Measurements from ENCODE around the gene HECW1.

HECW1 gene

GRCh38 chr7:43516581-43517342, 404.3 kb downstream of the HECW1 start:
- DNase-seq = no peak

GRCh38 chr7:43517464-43517863, 405.0 kb downstream of the HECW1 start:
- no peak for DNase-seq

GRCh38 chr7:43520201-43520600, 407.8 kb downstream of the HECW1 start:
- DNase-seq = no peak

DNA sequence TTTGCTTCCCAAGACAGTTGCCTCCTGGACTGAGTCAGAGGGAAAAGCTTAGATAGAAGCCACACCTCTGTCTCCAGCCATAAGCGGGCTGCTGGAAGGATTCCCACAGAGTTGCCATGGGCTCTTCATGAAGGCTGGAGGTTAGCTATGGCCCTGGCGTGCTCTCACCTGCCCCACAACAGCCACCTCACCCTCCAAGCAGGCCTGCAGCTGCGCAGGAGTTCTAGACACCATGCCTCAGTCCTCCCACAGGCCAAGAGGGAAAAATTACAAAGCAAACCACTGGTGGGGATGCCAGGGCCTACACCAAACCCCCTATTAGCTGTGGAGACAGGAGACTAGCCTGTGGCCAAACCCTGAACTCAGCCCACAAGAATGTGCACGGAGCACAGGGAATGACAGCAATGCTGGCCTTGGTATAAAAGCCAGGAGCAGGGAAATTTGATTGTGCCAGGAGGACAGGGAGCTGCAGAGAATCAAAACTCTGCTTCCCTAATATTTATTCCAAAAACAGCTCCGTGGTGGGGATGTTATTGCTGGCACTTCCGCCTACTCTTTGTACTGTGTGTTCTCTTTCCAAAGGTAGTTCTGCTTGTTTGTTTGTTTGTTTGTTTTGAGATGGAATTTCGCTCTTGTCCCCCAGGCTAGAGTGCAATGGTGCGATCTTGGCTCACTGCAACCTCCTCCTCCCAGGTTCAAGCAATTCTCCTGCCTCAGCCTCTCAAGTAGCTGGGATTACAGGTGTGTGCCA, 410.1 kb downstream of the HECW1 start:
- no peak for DNase-seq

DNA sequence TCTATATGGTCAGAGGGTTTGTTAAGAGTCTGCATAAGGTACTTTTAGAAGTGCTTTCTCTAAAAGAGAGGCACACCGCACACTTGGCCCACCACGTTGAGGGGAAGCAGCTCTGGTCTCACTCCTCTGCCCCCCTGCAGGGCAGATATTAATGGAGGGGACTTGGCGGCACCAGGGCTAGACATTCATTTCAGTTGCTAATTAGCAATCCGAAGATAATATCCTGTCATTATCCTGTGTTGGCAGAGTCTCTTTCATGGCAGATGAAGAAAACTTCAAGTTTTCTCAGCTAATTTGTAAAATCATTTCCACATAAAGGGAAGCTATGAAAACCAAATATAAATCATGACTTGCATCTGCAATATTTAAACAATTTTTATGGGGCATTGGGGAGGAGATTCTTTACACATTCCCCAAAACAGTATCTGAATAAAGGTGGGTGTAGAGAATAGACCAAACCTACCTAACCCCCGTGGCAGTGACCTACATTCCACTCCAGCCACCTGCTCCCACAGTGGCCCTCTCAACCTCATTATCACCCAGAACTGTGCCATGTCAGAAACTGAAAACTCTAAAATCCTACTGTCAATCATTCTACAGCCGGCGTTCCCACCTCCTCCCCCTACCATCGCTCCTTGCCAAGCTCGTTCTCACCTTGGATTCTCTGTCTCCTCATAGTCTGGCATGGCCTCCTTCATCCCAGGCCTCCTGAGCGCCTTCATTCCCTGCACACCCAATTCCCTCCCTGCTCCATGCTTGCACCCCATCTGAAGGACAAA, 416.3 kb downstream of the HECW1 start:
- no peak for DNase-seq

DNA sequence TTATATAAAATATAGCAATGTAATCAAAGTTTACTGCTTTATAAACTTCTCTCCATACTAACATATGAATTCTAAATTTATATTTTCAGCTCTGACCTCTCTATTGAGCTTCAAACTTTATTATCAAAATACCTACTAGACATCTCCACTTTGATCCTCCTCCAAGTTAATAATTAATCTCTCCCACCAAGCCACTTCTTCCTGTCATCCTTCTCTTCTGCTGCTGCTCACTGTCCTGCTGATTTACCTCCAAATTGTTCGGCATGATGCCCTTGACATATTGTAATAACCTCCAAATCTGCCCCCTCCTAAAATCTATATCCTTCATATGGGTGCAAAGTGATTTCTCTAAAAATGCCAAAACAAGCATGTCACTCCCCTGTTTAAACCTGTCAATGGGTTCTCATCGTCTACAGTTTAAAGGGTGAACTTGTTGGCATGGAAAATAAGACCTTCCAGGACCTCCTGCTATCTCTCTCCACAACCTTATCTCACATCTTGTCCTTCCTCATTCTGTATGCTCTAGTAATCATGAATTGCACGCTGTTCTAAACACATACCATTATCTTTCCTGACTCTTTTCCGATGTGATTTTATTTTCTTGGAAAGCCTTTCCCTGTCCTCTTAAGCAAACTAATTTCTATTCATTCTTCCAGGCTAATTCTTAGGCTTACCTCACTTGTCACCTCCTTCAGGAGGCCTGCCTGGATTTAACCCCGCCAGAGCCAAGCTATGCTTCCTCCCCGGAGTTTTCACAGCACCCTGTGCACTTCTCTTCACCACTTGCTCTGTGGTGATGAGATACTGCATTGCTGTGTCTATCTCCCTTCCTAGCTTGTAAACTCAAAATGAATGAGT, 418.3 kb downstream of the HECW1 start:
- DNase-seq = no peak

DNA sequence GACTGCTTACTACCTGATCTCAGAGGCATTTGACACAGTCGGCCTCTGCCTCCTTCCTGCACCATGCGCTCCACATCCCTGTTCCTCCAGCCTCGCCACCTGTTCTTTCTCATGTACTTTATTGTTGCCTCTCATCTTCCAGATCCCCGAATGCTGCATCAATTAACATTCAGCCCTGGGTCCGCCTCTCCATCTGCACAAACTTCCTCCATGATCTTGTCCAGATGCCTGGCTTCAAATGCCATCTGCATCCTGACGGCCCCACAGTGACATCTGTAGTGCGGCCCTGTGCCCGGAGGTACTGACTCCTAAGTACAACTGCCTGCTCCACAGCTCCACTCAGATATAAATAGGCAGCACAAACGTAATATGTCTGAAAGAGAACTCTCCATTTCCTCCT, 419.3 kb downstream of the HECW1 start:
- no peak for DNase-seq

- no peak for DNase-seq
These were observed 421.5 kb downstream of the HECW1 start for GRCh38 chr7:43533801-43534479.

DNA sequence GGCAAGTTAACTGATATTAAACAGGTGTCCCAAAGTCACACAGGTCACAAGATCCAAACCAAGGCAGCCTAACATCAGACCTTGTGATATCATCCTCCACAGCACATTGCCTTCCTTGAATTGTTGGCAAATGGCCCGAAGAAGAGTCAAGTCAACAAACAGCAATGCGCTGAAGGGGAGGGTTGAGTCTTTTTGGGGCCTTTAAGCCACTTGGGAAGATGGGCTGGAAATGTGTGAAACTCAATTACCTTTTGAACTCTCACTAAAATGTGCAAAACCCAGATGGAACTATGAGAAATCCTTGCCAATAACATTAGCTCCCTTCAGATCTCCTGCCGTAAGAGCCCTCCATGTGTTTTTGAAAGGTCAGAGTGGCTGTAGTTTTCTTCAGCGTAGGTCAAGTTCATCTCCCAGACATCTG, 422.6 kb downstream of the HECW1 start:
- DNase-seq = no peak

DNA sequence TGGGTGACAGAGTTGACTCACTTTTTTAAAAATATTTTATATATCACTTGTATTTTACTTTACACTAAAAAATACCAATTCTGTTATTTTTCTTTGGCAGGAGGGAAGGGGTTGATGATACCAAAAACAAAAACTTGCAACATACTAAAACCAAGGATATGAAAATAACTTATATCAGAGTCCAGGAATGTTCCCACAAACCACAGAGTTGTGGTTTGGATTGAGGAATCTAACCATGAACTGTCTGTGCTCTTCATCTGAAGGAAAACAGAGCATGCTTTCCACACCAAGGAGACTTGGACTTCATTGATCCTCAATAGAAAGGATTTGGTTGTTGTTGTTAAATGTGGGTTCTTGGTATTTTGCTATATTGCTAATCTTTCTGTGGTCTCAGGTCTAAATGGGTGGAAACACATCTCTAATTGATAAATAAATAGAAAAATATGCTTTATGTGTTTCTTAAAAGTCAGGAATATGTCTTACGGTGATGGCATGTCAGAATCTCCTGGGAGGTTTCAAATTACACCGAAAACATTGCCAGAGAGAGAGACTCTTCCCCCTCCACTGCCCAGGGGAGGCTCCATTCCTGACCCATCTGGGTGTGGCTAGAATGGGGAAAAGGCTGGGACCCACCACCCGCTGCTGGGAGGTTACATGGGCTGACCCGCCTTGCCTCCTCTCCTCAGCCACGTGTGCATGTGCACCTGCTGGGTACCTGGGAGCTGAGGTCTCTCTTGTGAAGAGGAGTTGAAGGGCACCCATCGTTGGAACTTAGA, 423.6 kb downstream of the HECW1 start:
- DNase-seq = no peak

DNA sequence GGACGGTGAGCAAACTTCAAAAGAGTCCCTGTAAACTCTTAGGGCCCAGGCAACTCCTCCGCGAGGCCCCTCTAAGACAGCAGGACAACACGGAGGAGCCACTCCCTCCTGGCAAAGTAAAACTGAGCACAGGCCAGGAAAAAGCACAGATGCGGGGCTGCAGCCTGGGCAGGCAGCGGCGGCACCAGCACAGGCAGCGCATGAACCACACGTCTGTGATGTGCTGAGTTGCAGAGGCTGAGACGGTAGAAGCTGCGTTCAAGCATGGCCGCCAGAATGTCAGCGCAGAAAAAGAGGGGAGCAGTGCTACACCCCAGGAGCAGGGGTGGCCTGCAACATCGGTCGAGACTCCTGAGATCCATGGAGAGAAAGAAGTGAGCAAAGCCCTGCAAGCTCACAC, 424.3 kb downstream of the HECW1 start:
- DNase-seq = no peak

DNA sequence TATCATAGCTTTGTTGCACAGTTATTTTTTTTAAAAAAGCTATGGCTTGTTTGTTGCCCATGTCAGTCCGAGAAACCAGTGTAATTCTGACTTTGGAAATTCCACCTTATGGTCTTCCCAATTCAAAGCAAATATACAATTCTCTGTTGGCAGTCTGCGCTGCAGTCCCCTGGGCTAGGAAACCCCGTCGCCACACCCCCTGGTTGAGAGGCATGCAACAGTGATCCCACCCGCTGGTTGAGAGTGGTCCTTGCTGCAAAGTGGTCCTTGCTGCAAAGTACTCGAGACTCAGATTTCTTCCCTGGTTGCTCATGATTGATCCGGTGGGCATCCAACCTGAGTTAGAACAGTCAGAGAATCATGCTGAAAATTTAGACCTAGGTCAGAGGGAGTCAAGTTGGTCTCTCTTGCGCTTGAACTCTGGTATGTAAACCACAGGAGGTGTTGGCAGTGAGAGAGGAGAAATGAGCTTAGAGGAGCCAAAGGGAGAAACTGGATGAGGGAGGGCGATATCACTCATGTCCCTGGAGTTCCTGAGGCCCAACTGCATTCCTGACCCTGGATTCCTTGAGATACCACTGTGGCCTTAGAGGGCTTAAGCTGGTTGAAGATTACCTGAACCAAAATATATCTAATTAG, 425.4 kb downstream of the HECW1 start:
- no peak for DNase-seq

- no peak for DNase-seq
These were observed 425.9 kb downstream of the HECW1 start for GRCh38 chr7:43538404-43538771.

- no peak for DNase-seq
These were observed 428.0 kb downstream of the HECW1 start for GRCh38 chr7:43540471-43540870.

- DNase-seq = no peak
These were observed 430.3 kb downstream of the HECW1 start for GRCh38 chr7:43542716-43543115.

GRCh38 chr7:43546231-43546630, 433.8 kb downstream of the HECW1 start:
- no peak for DNase-seq

GRCh38 chr7:43550427-43550826, 438.0 kb downstream of the HECW1 start:
- no peak for DNase-seq

DNA sequence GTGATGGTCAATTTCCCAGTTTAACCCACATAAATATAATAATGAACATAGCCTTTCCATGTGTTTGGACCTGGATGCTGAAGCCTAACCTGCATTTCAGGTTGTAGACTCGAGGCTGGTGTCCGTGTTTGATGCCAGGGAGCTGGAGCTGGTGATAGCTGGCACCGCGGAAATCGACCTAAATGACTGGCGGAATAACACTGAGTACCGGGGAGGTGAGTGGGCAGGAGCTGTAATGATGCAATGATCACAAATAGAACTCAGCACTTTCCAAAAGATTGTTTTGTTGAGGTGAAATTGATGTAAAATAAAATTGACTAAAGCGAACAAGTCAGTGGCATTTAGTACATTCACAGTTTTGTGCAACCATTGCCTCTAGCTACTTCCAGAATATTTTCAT, 439.7 kb downstream of the HECW1 start:
- DNase-seq = no peak

DNA sequence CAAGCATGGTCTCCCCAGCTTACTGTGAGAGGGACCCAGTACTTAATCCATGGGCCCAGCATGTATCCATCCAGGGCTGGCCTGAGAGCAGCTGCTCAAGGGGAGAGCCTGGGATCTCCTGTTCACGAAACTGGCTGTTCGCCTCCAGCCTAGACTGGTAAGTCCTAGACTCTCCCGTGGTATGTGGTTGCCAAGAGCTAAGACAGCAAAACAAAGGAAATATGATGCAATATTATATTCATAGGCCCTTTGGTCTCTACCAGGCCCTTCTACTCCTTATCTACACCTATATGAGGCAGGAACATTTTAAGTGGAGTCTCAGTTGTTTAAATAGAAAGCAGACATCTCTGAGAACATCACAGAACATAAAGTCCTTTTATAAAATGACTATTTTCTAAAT, 441.6 kb downstream of the HECW1 start:
- no peak for DNase-seq

- DNase-seq = no peak
These were observed 442.0 kb downstream of the HECW1 start for GRCh38 chr7:43554423-43554822.

Measured in right hindlimb (tissue), 1 donor.